AG04450 (cell line): Measurements from ENCODE around the gene PTGS2. TPM values are rescaled to one million over a fixed set of nuclear protein-coding genes. Genes with fewer than 3 reads are reported as not detected.

Experiments used
- CTCF ChIA-PET: fragments of 300-600, 350-600 bp; formaldehyde crosslinking; extraction: SDS; loops from one replicate; lab custom pipeline; 2022; ENCODE audit warnings: antibody characterized with exemption, inconsistent platforms; lab: Charles Lee
- POLR2A ChIA-PET: fragments of 350-600 bp; formaldehyde crosslinking; extraction: SDS; loops from one replicate; lab custom pipeline; 2021; ENCODE audit warnings: antibody characterized with exemption, inconsistent platforms; lab: Yijun Ruan, JAX
- DNase-seq: peaks from one replicate; pipeline ENCODE4 v3.0.0-alpha.2; 2011; ENCODE audit warnings: low read depth, low spot score
- H3K27ac ChIP-seq: one replicate; pipeline ENCODE4 v1.5.1; 2012; ENCODE audit warnings: low read depth, low read length, control low read depth
- H3K27me3 ChIP-seq: one replicate; pipeline ENCODE4 v1.6.0; 2012; ENCODE audit warnings: low read length; ENCODE audit not compliant: control insufficient read depth, insufficient read depth
- H3K4me3 ChIP-seq: 2 replicates; pipeline ENCODE4 v1.5.1; 2011; ENCODE audit warnings: mild to moderate bottlenecking, low read depth, low read length, control low read depth
- H3K9me3 ChIP-seq: 2 replicates; pipeline ENCODE4 v1.5.1; 2012; ENCODE audit warnings: low read length; ENCODE audit not compliant: control insufficient read depth, insufficient read depth
- CTCF ChIP-seq: IDR thresholded peaks from 2 replicates; pipeline ENCODE4 v1.5.1; 2011; ENCODE audit warnings: low read depth, low read length, control low read depth, inconsistent platforms
- polyA plus RNA-seq: library from polyadenylated mRNA; depleted of rRNA; stranded (reverse); fragments of >200 nt; gene quantifications from 2 replicates; pipeline ENCODE4 v1.2.3, GENCODE V29; 2011

The PTGS2 gene
- polyA plus RNA-seq, 1 experiment, result 2.7 TPM

- TF ChIP-seq CTCF, result no peak
- no peak overlapping the region for H3K4me3 ChIP-seq
- H3K27ac ChIP-seq, result no peak overlapping the region
- no peaks in the 10 kb centered on the region for H3K27me3 ChIP-seq
- DNase-seq, result no peak
- POLR2A ChIA-PET, result no interaction called here
- H3K9me3 ChIP-seq, result no peaks in the 10 kb centered on the region; the same call in 1 of the 2 replicates
- CTCF ChIA-PET, result interaction anchor here (0.6 to 1.6 kb wide), 4 partner anchors 12 to 408 kb away, joined by 3 to 5 read pairs (median 3); no protein-coding TSS in a partner anchor
Measured at GRCh38 chr1:186634511-186634910, 45.7 kb downstream of the PTGS2 start.

- CTCF ChIA-PET, result no interaction called here
- no peaks in the 10 kb centered on the region; the same call in 1 of the 2 replicates for H3K9me3 ChIP-seq
- no peaks in the 10 kb centered on the region for H3K27me3 ChIP-seq
- H3K4me3 ChIP-seq, result no peak overlapping the region
- POLR2A ChIA-PET, result no interaction called here
- no peak overlapping the region for H3K27ac ChIP-seq
- no peak for TF ChIP-seq CTCF
- DNase-seq, result no peak
Measured at GRCh38 chr1:186633116-186633515, 47.1 kb downstream of the PTGS2 start.

GRCh38 chr1:186629341-186629740, 50.9 kb downstream of the PTGS2 start:
- H3K27me3 ChIP-seq, result no peaks in the 10 kb centered on the region
- no peak for TF ChIP-seq CTCF
- H3K27ac ChIP-seq, result no peak overlapping the region
- CTCF ChIA-PET, result interaction anchor here (1.6 to 2.2 kb wide), 2 partner anchors 24 to 50 kb away, joined by 4 to 6 read pairs; no protein-coding TSS in a partner anchor
- H3K4me3 ChIP-seq, result no peak overlapping the region
- POLR2A ChIA-PET, result no interaction called here
- no peak for DNase-seq
- no peaks in the 10 kb centered on the region for H3K9me3 ChIP-seq

GRCh38 chr1:186628910-186629309, 51.3 kb downstream of the PTGS2 start:
- H3K4me3 ChIP-seq, result no peak overlapping the region
- no peaks in the 10 kb centered on the region for H3K27me3 ChIP-seq
- no peak for TF ChIP-seq CTCF
- CTCF ChIA-PET, result interaction anchor here (1.6 to 2.2 kb wide), 2 partner anchors 24 to 51 kb away, joined by 4 to 6 read pairs; no protein-coding TSS in a partner anchor
- no peak for DNase-seq
- H3K27ac ChIP-seq, result no peak overlapping the region
- no peaks in the 10 kb centered on the region for H3K9me3 ChIP-seq
- POLR2A ChIA-PET, result no interaction called here

GRCh38 chr1:186627019-186627418, 53.2 kb downstream of the PTGS2 start:
- H3K27me3 ChIP-seq, result no peaks in the 10 kb centered on the region
- ChIA-PET CTCF (interaction anchor here (0.5 to 2.2 kb wide), 6 partner anchors 22 to 360 kb away, joined by 3 to 6 read pairs (median 4); no protein-coding TSS in a partner anchor), POLR2A (no interaction called here)
- no peak for TF ChIP-seq CTCF
- no peaks in the 10 kb centered on the region for H3K9me3 ChIP-seq
- DNase-seq, result no peak
- no peak overlapping the region for H3K4me3 ChIP-seq
- H3K27ac ChIP-seq, result no peak overlapping the region
